ENCODE data around the gene TBC1D3E. TPM values are rescaled to one million over a fixed set of nuclear protein-coding genes. Genes with fewer than 3 reads are reported as not detected.
"Not testable (repeated sequence)": the region's sequence is repeated elsewhere in the genome, so short reads cannot be mapped to it uniquely, and the experiment has no call there.

The TBC1D3E gene
- total RNA-seq, result not detected

GRCh38 chr17:38127651-38128050 lies at the start of gene TBC1D3E:
Gene TBC1D3E, plus strand, starts transcription at chr17:38127951. Its CDS starts 1,545 bp downstream, at chr17:38129496.
- H3K4me3 ChIP-seq (ENCODE audit: low read length); H3K4me1 ChIP-seq (ENCODE audit: insufficient read depth, low read length); H3K27me3 ChIP-seq (ENCODE audit: insufficient read depth, low read length); H3K9me3 ChIP-seq (ENCODE audit: low read depth, low read length): not testable (repeated sequence)

- H3K27me3 ChIP-seq (ENCODE audit: insufficient read depth, low read length); H3K4me3 ChIP-seq (ENCODE audit: low read length); H3K9me3 ChIP-seq (ENCODE audit: low read depth, low read length); H3K4me1 ChIP-seq (ENCODE audit: insufficient read depth, low read length): not testable (repeated sequence)
Observed at GRCh38 chr17:38087344-38087743, 40.4 kb upstream of the TBC1D3E start.

DNA sequence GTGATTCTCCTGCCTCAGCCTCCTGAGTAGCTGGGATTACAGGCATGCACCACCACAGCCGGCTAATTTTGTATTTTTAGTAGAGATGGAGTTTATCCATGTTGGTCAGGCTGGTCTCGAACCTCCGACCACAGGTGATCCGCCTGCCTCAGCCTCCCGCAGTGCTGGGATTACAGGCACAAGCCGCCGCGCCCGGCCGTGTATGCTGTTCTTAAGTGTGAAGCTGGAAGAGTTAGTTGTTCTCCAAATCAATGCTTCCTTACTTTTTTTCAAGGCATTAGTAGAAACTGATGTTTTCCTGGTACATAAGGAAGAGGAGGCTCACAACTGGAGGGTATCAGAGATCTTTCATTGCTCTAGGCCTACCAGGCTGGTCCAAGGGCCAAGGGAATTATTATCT lies 39.6 kb upstream of the TBC1D3E start:
- H3K27me3 ChIP-seq (ENCODE audit: insufficient read depth, low read length); H3K9me3 ChIP-seq (ENCODE audit: low read depth, low read length); H3K4me1 ChIP-seq (ENCODE audit: insufficient read depth, low read length); H3K4me3 ChIP-seq (ENCODE audit: low read length): not testable (repeated sequence)

- H3K4me3 ChIP-seq (ENCODE audit: low read length), result not testable (repeated sequence)
Observed at GRCh38 chr17:38094059-38094694, 33.6 kb upstream of the TBC1D3E start.

DNA sequence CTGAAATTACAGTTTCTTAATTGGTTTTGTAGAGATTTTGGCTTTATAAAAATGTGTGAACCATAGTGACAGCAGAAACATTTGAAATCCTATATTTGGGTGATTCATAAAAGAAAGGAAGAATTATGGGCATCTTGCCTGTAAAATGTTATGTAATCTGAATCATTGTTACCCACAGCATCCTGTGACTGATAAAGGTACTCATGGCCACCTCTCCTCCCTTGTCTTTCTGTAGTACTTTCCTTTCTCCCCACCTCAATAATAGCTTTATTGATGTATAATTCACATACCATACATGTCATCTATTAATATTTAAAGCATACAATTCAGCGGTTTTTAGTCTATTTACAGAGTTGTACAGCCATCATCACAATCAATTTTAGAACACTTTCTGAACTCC lies 28.5 kb upstream of the TBC1D3E start:
- not testable (repeated sequence) for H3K27me3 ChIP-seq (ENCODE audit: insufficient read depth, low read length); H3K4me3 ChIP-seq (ENCODE audit: low read length); H3K4me1 ChIP-seq (ENCODE audit: insufficient read depth, low read length); H3K9me3 ChIP-seq (ENCODE audit: low read depth, low read length)

More at GRCh38 chr17:38094059-38094694, 33.6 kb upstream of the TBC1D3E start:
- H3K9me3 ChIP-seq (ENCODE audit: low read depth, low read length); H3K4me1 ChIP-seq (ENCODE audit: insufficient read depth, low read length); H3K27me3 ChIP-seq (ENCODE audit: insufficient read depth, low read length): not testable (repeated sequence)

- not testable (repeated sequence) for H3K27me3 ChIP-seq (ENCODE audit: insufficient read depth, low read length); H3K9me3 ChIP-seq (ENCODE audit: low read depth, low read length); H3K4me1 ChIP-seq (ENCODE audit: insufficient read depth, low read length); H3K4me3 ChIP-seq (ENCODE audit: low read length)
Observed at GRCh38 chr17:38119829-38120228, 7.9 kb upstream of the TBC1D3E start.

DNA sequence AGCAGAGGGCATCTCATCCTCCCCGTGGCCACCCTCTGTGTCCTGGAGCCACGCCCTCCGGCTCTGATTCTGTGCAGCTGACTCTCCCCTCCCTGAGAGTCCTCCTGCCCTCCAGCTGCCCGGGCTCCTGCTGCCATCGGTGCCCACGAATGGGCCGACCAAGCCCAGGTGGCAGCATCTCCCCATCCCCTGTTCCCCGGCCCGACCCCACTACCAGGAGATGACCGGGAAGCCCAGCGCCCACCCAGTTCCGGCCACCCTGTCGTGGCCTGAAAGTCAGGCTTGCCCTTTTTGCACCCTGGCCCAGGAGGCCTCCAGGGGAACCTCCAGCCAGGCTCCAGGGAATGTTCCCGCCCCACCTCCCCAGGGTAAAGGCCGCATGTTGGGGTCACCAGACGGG lies 7.1 kb downstream of the TBC1D3E start:
- not testable (repeated sequence) for H3K9me3 ChIP-seq (ENCODE audit: low read depth, low read length); H3K4me3 ChIP-seq (ENCODE audit: low read length); H3K4me1 ChIP-seq (ENCODE audit: insufficient read depth, low read length); H3K27me3 ChIP-seq (ENCODE audit: insufficient read depth, low read length)

Other genes starting within 250 kb of the TBC1D3E start
- not detected for gene TBC1D3K, start 203.5 kb upstream of the TBC1D3E start, total RNA-seq
- gene TBC1D3L, start 138.9 kb upstream of the TBC1D3E start, total RNA-seq, result 2.9 TPM
- not detected for gene TBC1D3D, start 124.0 kb upstream of the TBC1D3E start, total RNA-seq
- not detected for gene TBC1D3C, start 59.3 kb upstream of the TBC1D3E start, total RNA-seq
- not detected for gene TBC1D3, start 64.6 kb downstream of the TBC1D3E start, total RNA-seq
- 17.2 TPM for gene MRPL45, start 169.2 kb downstream of the TBC1D3E start, total RNA-seq
- 0.10 TPM for gene GPR179, start 216.0 kb downstream of the TBC1D3E start, total RNA-seq
- 13.6 TPM for gene SOCS7, start 223.9 kb downstream of the TBC1D3E start, total RNA-seq

Measured in mononuclear cell (primary cell).